HCT116 (cell line): ENCODE results near the gene SDCBP2. TPM values are rescaled to one million over a fixed set of nuclear protein-coding genes. Genes with fewer than 3 reads are reported as not detected.

Source experiments
- ATAC-seq: fragments of 200-7000 bp; cut with Tn5 transposase; 2 replicates; pipeline ENCODE4 v1.9.1; 2020; ENCODE audit warnings: mild to moderate bottlenecking, moderate library complexity
- BruUV-seq: library from RNA; stranded (reverse); fragments of 400-500 nt; replicated peaks from 2 replicates; lab custom pipeline; 2021; lab: Mats Ljungman, UMichigan
- CTCF ChIA-PET: fragments of 300-600 bp; sonication (Branson Sonifier 250); formaldehyde crosslinking; loops from one replicate; lab custom pipeline; 2021; ENCODE audit warnings: antibody characterized with exemption; lab: Charles Lee
- POLR2A ChIA-PET: fragments of 300-600, 350-600 bp; sonication (Branson Sonifier 250); formaldehyde crosslinking; loops from one replicate; lab custom pipeline; 2021; ENCODE audit warnings: antibody characterized with exemption; lab: Charles Lee
- RAD21 ChIA-PET, 2 experiments: fragments of 300-600 bp; sonication (Branson Sonifier 250); formaldehyde crosslinking; loops; one replicate each; lab custom pipeline; 2023; ENCODE audit warnings: low total read pairs in 2 of 2; ENCODE audit not compliant: uncharacterized antibody in 2 of 2, unreplicated experiment in 2 of 2, low non-redundant PET in 1 of 2; lab: Charles Lee
- DNase-seq: peaks from one replicate; pipeline ENCODE4 v3.0.0-alpha.2; 2010; ENCODE audit warnings: low read depth, low spot score
- H2AFZ ChIP-seq: fragments of 200-600 bp; shearing (Covaris generic), sonication (generic); 2 replicates; pipeline ENCODE4 v1.6.1; 2017; ENCODE audit warnings: low read depth, mixed run types, mixed read lengths, antibody characterized with exemption, low read length; ENCODE audit not compliant: poor library complexity, severe bottlenecking
- H3K27ac ChIP-seq: 2 replicates; pipeline ENCODE4 v1.5.1; 2012; ENCODE audit warnings: low read depth, low read length
- H3K27me3 ChIP-seq: fragments of 200-600 bp; sonication (generic); 2 replicates; pipeline ENCODE4 v1.6.1; 2016; ENCODE audit warnings: mixed run types, low read length, mixed read lengths; ENCODE audit not compliant: insufficient read depth
- H3K36me3 ChIP-seq, 2 experiments: fragments of 200-500 bp in 1 of 2; fragments of 200-600 bp in 1 of 2; sonication (Bioruptor generic) in 1 of 2; sonication (generic) in 1 of 2; 2 replicates each; pipeline versions ENCODE4 v1.5.1 to v1.6.1; 2014 to 2016; ENCODE audit warnings: low read length in 2 of 2, inconsistent platforms in 1 of 2, mixed read lengths in 1 of 2, mixed run types in 1 of 2; ENCODE audit not compliant: insufficient read depth in 2 of 2, control insufficient read depth in 1 of 2
- H3K4me1 ChIP-seq, 2 experiments: fragments of 200-600 bp in 1 of 2; sonication (generic) in 1 of 2; 2 replicates each; pipeline versions ENCODE4 v1.5.1 to v1.6.1; 2012 to 2017; ENCODE audit warnings: low read length in 2 of 2, inconsistent platforms in 1 of 2, mild to moderate bottlenecking in 1 of 2, mixed read lengths in 1 of 2, mixed run types in 1 of 2, moderate library complexity in 1 of 2; ENCODE audit not compliant: insufficient read depth in 2 of 2, control insufficient read depth in 1 of 2
- H3K4me2 ChIP-seq: fragments of 200-600 bp; sonication (generic); 2 replicates; pipeline ENCODE4 v1.6.1; 2017; ENCODE audit warnings: mixed run types, low read length, mixed read lengths
- H3K4me3 ChIP-seq, 2 experiments: fragments of 200-600 bp in 1 of 2; sonication (generic) in 1 of 2; replicated peaks in 1 of 2; 2 replicates each; pipeline ENCODE4 v1.5.1; 2011 to 2016; ENCODE audit warnings: low read length in 2 of 2, control low read depth in 1 of 2, low read depth in 1 of 2, mild to moderate bottlenecking in 1 of 2, mixed read lengths in 1 of 2, mixed run types in 1 of 2
- H3K79me2 ChIP-seq: fragments of 200-600 bp; sonication (generic); 2 replicates; pipeline ENCODE4 v1.6.1; 2017; ENCODE audit warnings: mild to moderate bottlenecking, mixed run types, low read length, moderate library complexity, mixed read lengths; ENCODE audit not compliant: insufficient read depth
- H3K9ac ChIP-seq: fragments of 200-600 bp; sonication (generic); 2 replicates; pipeline ENCODE4 v1.6.1; 2016; ENCODE audit warnings: low read length, mixed read lengths
- H3K9me2 ChIP-seq: fragments of 200-600 bp; sonication (generic), shearing (Covaris generic); 2 replicates; pipeline ENCODE4 v1.6.1; 2017; ENCODE audit warnings: mixed run types, mild to moderate bottlenecking, moderate library complexity; ENCODE audit not compliant: insufficient read depth
- H3K9me3 ChIP-seq, 2 experiments: fragments of 200-500 bp in 1 of 2; fragments of 200-600 bp in 1 of 2; sonication (Bioruptor generic) in 1 of 2; sonication (generic) in 1 of 2; 2 replicates each; pipeline ENCODE4 v1.6.1; 2014 to 2017; ENCODE audit warnings: low read length in 2 of 2, mixed read lengths in 2 of 2, inconsistent platforms in 1 of 2, low read depth in 1 of 2, mild to moderate bottlenecking in 1 of 2, mixed run types in 1 of 2, moderate library complexity in 1 of 2; ENCODE audit not compliant: control insufficient read depth in 1 of 2, insufficient read depth in 1 of 2
- H4K20me1 ChIP-seq: fragments of 200-600 bp; sonication (generic), shearing (Covaris generic); 2 replicates; pipeline ENCODE4 v1.6.1; 2017; ENCODE audit warnings: mixed run types, mild to moderate bottlenecking, moderate library complexity; ENCODE audit not compliant: insufficient read depth
- CBX3 ChIP-seq: IDR thresholded peaks from 2 replicates; pipeline ENCODE4 v1.6.1; 2012; ENCODE audit warnings: low read depth
- EZH2 ChIP-seq: fragments of 200-600 bp; sonication (generic); IDR thresholded peaks from 2 replicates; pipeline ENCODE4 v1.6.1; 2017; ENCODE audit warnings: antibody characterized with exemption, mixed run types
- POLR2A ChIP-seq: IDR thresholded peaks from 2 replicates; pipeline ENCODE4 v1.7.0; 2011; ENCODE audit warnings: borderline replicate concordance; ENCODE audit not compliant: insufficient read depth, insufficient read length; ENCODE audit errors: extremely low read depth
- POLR2AphosphoS5 ChIP-seq: IDR thresholded peaks from 2 replicates; pipeline ENCODE4 v1.6.1; 2011; ENCODE audit warnings: mild to moderate bottlenecking, low read depth, low read length, moderate library complexity
- SIN3A ChIP-seq: IDR thresholded peaks from 2 replicates; pipeline ENCODE4 v1.6.1; 2012; ENCODE audit warnings: low read depth
- YY1 ChIP-seq: IDR thresholded peaks from 2 replicates; pipeline ENCODE4 v1.6.1; 2011; ENCODE audit warnings: low read length, low read depth, moderate library complexity, mild to moderate bottlenecking; ENCODE audit not compliant: insufficient replicate concordance; ENCODE audit errors: extremely low read depth
- ZFX ChIP-seq: fragments of 450-650 bp; IDR thresholded peaks from 2 replicates; pipeline ENCODE4 v1.6.1; 2017
- intact Hi-C: fragments of 100-400 bp; cut with micrococcal nuclease; formaldehyde crosslinking; loops from 2 replicates; pipeline ENCODE4 v1.10.0; 2022
- total RNA-seq: library from RNA; stranded (reverse); gene quantifications from one replicate; pipeline ENCODE4 v1.2.1, GENCODE V29; 2021; ENCODE audit not compliant: unreplicated experiment
- TF ChIP-seq, protein P1 (sequence below): IDR thresholded peaks from 2 replicates; pipeline ENCODE4 v1.6.1; 2012
- TF ChIP-seq, protein P2 (sequence below): IDR thresholded peaks from 2 replicates; pipeline ENCODE4 v1.6.1; 2012; ENCODE audit warnings: low read depth

The SDCBP2 gene
- total RNA-seq, 1 experiment from 2014 or later, result 3.4 TPM

DNA sequence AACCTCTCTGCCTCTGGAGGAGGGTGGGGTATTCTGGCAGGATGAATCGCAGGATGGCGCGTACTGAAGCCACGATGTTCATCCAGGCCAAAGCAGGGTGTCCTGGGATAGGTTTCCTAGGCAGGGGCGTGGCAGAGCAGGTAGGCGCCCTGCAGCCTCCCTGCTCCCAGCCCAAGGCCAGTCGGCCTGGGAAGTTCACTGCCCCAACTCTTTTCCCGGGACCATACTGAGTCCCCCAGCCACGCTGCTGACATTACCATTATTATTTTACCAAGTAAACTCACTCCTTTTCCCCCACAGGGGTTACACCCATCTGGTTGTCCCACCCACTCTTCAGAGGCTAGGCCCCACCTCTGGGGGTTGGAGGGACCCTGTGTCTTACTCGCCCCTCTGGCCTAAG, 21.8 kb downstream of the SDCBP2 start:
- Histone ChIP-seq H3K27ac (no peak overlapping the region), H3K79me2 (no peaks in the 10 kb centered on the region), H3K9me3 (no peaks in the 10 kb centered on the region), H3K9me2 (no peaks in the 10 kb centered on the region), H3K27me3 (no peaks in the 10 kb centered on the region), H3K4me2 (no peak overlapping the region), H4K20me1 (no peaks in the 10 kb centered on the region; the same call in 1 of the 2 replicates), H3K4me1 (no peaks in the 10 kb centered on the region), H3K9ac (no peak overlapping the region), H2AFZ (no peak overlapping the region), H3K36me3 (no peaks in the 10 kb centered on the region), H3K4me3 (no peak overlapping the region)
- intact Hi-C loops, result no loop called here
- BruUV-seq, result no TSS peak
- POLR2A ChIA-PET, result no interaction called here
- DNase-seq (no peak), ATAC-seq (no peak)
- CTCF ChIA-PET, result no interaction called here
- RAD21 ChIA-PET, result no interaction called here
- TF ChIP-seq POLR2AphosphoS5 (no peak), SIN3A (no peak), EZH2 (no peak), YY1 (no peak), CBX3 (no peak), ZFX (no peak), POLR2A (no peak)
- TF ChIP-seq, protein P1, sequence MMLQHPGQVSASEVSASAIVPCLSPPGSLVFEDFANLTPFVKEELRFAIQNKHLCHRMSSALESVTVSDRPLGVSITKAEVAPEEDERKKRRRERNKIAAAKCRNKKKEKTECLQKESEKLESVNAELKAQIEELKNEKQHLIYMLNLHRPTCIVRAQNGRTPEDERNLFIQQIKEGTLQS, result no peak
- TF ChIP-seq, protein P2, sequence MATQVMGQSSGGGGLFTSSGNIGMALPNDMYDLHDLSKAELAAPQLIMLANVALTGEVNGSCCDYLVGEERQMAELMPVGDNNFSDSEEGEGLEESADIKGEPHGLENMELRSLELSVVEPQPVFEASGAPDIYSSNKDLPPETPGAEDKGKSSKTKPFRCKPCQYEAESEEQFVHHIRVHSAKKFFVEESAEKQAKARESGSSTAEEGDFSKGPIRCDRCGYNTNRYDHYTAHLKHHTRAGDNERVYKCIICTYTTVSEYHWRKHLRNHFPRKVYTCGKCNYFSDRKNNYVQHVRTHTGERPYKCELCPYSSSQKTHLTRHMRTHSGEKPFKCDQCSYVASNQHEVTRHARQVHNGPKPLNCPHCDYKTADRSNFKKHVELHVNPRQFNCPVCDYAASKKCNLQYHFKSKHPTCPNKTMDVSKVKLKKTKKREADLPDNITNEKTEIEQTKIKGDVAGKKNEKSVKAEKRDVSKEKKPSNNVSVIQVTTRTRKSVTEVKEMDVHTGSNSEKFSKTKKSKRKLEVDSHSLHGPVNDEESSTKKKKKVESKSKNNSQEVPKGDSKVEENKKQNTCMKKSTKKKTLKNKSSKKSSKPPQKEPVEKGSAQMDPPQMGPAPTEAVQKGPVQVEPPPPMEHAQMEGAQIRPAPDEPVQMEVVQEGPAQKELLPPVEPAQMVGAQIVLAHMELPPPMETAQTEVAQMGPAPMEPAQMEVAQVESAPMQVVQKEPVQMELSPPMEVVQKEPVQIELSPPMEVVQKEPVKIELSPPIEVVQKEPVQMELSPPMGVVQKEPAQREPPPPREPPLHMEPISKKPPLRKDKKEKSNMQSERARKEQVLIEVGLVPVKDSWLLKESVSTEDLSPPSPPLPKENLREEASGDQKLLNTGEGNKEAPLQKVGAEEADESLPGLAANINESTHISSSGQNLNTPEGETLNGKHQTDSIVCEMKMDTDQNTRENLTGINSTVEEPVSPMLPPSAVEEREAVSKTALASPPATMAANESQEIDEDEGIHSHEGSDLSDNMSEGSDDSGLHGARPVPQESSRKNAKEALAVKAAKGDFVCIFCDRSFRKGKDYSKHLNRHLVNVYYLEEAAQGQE, result no peak
